Ectodermal cell (in vitro differentiated cells): ENCODE measurements around the gene APOLD1.
A peak's percentile ranks its signal among the peaks of the same experiment; 100 is the strongest.

Source experiments
- H3K27ac ChIP-seq: 2 replicates; pipeline ENCODE4 v1.7.0; 2013; ENCODE audit warnings: mild to moderate bottlenecking, low read depth, low read length; ENCODE audit not compliant: insufficient read depth, poor library complexity, severe bottlenecking
- H3K27me3 ChIP-seq: 2 replicates; pipeline ENCODE4 v1.7.0; 2013; ENCODE audit warnings: mild to moderate bottlenecking, low read length; ENCODE audit not compliant: insufficient read depth, control insufficient read depth, poor library complexity, severe bottlenecking
- H3K36me3 ChIP-seq: one replicate; pipeline ENCODE4 v1.7.0; 2013; ENCODE audit warnings: low read length; ENCODE audit not compliant: control insufficient read depth, insufficient read depth
- H3K4me1 ChIP-seq: one replicate; pipeline ENCODE4 v1.7.0; 2013; ENCODE audit warnings: low read length; ENCODE audit not compliant: control insufficient read depth, insufficient read depth
- H3K4me3 ChIP-seq: 2 replicates; pipeline ENCODE4 v1.7.0; 2013; ENCODE audit warnings: low read depth, low read length, control low read depth; ENCODE audit not compliant: insufficient read depth
- H3K9me3 ChIP-seq: 2 replicates; pipeline ENCODE4 v1.7.0; 2013; ENCODE audit warnings: mild to moderate bottlenecking, low read length, moderate library complexity; ENCODE audit not compliant: control insufficient read depth
- WGBS, 2 experiments: methylation state at CpG; one replicate each; pipeline ENCODE4 v1.1.7; 2013; ENCODE audit warnings: missing lambda C conversion rate in 2 of 2; 5-methylcytosine and 5-hydroxymethylcytosine counted together

The APOLD1 gene

DNA sequence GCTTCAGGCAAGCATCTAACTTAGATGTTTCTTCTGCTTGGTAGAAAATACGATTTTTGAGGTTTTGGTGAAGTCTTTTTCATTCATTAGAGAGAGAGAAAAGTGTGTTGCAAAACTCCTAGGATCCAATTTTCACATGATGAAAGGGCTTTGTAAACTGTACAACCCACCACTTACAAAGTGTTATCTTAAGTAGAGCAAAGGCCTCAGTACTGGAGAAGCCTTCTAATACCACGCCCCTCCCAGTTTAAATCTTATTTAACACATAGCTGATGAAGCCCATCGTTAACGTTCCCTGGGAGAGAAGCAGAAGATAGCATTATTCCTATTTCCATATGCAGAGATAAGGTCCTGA is 869 bp downstream of the APOLD1 start:
- 81 to 86% methylated on average over 4 of the region's 4 CpGs for WGBS, 2 experiments
- Histone ChIP-seq H3K9me3 (no peaks in the 10 kb centered on the region), H3K4me1 (peaks cover 6% of the 10 kb centered on the region), H3K36me3 (no peaks in the 10 kb centered on the region), H3K27ac (no peak overlapping the region), H3K4me3 (peak overlapping the region; percentile 33), H3K27me3 (peaks cover 32% of the 10 kb centered on the region)

DNA sequence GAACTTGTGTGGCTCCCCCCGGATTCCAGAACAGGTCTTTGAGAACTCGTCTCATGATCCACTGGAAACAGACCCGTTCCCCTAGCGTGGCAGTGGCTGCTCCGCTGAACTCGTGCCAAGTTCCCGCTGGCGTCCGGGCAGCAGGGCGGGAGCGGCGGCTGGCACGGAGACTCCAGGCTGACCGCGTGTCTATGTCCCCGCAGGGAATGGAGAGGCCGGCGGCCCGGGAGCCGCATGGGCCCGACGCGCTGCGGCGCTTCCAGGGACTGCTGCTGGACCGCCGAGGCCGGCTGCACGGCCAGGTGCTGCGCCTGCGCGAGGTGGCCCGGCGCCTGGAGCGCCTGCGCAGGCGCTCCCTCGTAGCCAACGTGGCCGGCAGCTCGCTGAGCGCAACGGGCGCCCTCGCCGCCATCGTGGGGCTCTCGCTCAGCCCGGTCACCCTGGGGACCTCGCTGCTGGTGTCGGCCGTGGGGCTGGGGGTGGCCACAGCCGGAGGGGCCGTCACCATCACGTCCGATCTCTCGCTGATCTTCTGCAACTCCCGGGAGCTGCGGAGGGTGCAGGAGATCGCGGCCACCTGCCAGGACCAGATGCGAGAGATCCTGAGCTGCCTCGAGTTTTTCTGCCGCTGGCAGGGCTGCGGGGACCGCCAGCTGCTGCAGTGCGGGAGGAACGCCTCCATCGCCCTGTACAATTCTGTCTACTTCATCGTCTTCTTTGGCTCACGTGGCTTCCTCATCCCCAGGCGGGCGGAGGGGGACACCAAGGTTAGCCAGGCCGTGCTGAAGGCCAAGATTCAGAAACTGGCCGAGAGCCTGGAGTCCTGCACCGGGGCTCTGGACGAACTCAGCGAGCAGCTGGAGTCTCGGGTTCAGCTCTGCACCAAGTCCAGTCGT is 1.5 kb downstream of the APOLD1 start:
- peaks cover 10% of the 10 kb centered on the region for H3K4me1 ChIP-seq
- no peak overlapping the region for H3K27ac ChIP-seq
- H3K4me3 ChIP-seq, result peak overlapping the region; percentile 33
- WGBS, 2 experiments, result 26 to 27% methylated on average over 80 of the region's 80 CpGs
- H3K9me3 ChIP-seq, result no peaks in the 10 kb centered on the region
- peaks cover 32% of the 10 kb centered on the region for H3K27me3 ChIP-seq
- H3K36me3 ChIP-seq, result no peaks in the 10 kb centered on the region

DNA sequence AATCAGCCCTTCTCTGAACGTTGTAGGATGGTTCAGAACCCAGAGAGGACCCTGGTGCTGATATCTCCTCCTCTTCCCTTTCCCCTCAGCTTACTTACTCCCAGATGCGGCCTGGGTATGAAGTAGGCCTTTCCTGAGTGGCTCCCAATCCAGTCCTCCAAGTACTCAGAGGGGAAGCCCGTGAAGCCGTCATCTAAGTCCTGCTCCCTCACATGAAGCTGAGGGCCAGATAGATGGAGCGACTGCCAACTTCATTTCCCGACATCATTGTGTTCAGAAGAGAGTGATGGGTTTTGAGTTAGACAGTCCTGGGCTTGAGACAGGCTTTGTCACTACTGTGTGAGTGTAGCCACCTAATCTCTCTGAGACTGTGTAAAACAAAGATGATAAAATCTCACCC is 2.7 kb downstream of the APOLD1 start:
- no peak overlapping the region for H3K27ac ChIP-seq
- WGBS, 2 experiments, result 94 to 99% methylated on average over 6 of the region's 6 CpGs
- H3K36me3 ChIP-seq, result no peaks in the 10 kb centered on the region
- H3K4me1 ChIP-seq, result peaks cover 15% of the 10 kb centered on the region
- H3K9me3 ChIP-seq, result no peaks in the 10 kb centered on the region
- H3K27me3 ChIP-seq, result peaks cover 32% of the 10 kb centered on the region
- no peak overlapping the region for H3K4me3 ChIP-seq

DNA sequence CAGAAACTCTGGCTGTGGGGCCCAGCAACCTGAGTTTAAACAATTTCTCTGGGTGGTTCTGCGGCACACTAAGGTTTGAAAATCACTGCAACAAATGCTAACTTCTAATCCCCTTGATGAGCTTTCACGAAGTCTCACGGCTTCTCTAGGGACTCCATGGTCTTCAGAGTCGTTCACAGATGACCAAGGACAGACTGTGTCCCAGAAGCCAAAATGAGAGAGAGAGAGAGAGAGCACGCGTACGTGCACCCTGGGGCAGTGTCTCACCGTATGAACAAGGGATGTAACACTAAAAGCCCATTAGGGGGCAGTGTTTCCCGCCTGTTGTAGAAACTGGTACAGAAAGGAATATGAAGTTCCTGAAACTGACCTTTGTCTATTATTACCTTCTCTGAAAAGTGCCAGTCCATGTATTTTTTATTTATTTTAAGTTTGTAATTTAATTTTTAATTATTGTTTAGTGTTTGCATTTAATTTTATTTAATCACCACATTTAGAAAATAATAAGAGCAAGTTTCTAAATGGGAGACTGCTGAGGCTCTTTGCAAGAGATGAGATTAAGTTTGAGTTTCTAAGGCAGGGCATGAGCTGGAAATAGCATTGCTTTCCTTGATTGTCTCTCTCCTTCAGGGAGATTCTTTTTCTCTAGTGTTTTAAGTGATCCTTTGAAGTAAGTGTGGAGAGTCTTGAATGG is 3.4 kb downstream of the APOLD1 start:
- Histone ChIP-seq H3K9me3 (no peaks in the 10 kb centered on the region), H3K27me3 (peaks cover 32% of the 10 kb centered on the region), H3K27ac (no peak overlapping the region), H3K36me3 (no peaks in the 10 kb centered on the region), H3K4me1 (peaks cover 15% of the 10 kb centered on the region), H3K4me3 (no peak overlapping the region)
- 25% methylated on average over 9 of the region's 9 CpGs for WGBS, 2 experiments

DNA sequence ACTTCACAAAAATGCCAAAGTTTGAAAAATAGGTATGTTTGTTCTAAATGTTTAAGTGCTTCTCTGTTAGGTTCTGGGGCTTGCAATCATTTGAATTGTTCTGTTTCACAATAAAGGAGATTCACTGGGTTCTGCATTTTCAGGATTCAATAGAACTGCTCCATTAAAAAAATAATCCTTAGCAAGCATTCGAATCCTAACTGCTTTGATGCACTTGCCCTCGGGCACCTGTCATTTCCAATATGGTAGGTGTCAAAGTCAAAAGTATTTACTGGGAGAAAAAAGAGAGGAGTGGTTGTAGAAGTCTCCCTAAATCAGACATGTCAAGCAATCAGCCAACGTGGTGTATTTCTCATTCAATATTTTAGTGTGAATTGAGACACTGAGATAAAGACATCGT is 5.5 kb downstream of the APOLD1 start:
- Histone ChIP-seq H3K27ac (no peak overlapping the region), H3K4me3 (no peak overlapping the region), H3K4me1 (peaks cover 9% of the 10 kb centered on the region), H3K27me3 (peaks cover 28% of the 10 kb centered on the region), H3K36me3 (no peaks in the 10 kb centered on the region), H3K9me3 (no peaks in the 10 kb centered on the region)
- WGBS, 2 experiments, result 88 to 93% methylated on average over 4 of the region's 4 CpGs

DNA sequence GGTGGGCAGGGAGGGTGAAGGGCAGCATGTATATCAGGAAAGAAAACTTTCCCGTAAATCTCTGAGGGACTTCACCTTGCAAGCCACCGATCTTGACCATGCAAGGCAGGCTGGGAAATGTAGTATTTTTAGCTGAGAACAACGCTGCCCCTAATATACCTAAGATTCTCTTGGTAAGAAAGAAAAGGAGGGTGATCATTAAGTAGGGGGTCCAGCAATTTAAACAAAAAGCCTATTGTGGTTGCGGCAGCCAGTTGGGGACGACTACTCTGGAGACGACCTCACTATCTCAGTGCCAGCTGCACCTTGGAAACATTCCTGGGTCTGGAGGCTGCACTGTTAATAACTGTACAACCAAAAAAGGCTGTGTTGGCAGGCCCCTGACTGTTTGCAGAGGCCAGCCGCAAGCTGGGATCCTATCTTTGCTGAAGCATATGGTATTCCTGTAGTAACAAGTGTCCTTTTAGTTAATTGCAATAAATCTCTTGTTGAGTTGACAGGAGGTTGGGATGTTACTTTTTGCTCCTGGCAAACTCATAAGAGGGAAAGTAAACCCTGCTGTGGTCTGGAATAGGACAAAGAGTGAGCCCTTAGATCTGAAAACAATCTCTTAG is 6.4 kb downstream of the APOLD1 start:
- Histone ChIP-seq H3K4me3 (no peak overlapping the region), H3K27me3 (peaks cover 19% of the 10 kb centered on the region), H3K36me3 (no peaks in the 10 kb centered on the region), H3K4me1 (peaks cover 9% of the 10 kb centered on the region), H3K27ac (no peak overlapping the region), H3K9me3 (no peaks in the 10 kb centered on the region)
- WGBS, 2 experiments, result 57 to 59% methylated on average over 7 of the region's 7 CpGs

DNA sequence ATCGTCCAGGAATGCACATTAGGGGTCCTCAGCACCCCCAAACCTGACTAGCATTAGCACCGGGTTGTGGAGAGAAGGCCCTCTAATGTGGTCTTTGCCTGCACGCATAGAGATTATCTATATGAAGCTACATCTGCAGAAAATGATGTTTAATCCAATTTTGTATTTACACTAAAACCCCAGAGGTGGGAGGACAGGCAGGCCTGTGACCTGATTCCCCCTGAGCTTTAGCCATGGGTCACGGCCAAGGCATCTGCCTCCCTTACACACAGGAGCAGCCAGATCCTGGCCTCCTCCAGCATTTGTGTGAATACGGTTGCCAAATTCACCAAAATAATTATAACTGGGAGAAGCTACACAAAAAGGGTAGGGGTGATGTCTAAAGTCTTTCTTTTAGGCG is 7.0 kb downstream of the APOLD1 start:
- no peak overlapping the region for H3K27ac ChIP-seq
- H3K4me3 ChIP-seq, result no peak overlapping the region

DNA sequence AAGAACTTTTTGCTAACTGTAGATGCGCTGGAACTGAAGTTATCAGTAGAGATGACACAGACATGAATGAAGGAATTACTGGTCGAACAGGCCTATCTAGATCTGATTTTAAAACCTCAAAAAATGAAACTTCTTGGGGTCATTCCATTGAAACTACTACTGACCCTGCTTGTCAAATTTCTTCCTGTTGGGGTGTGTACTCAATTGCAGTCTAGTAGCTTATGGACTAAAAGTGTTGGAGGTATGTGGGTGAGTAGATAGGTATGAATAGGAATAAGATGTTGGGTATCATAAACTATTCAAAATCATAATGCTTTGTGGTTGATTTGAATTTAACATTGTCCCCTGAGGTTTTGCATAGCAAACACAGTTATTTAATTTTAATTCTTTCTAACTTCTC is 9.2 kb downstream of the APOLD1 start:
- no peaks in the 10 kb centered on the region for H3K27me3 ChIP-seq
- WGBS, 2 experiments, result 96% methylated on average over 2 of the region's 2 CpGs
- H3K27ac ChIP-seq, result no peak overlapping the region
- H3K4me3 ChIP-seq, result no peak overlapping the region
- H3K9me3 ChIP-seq, result no peaks in the 10 kb centered on the region
- peaks cover 9% of the 10 kb centered on the region for H3K4me1 ChIP-seq
- no peaks in the 10 kb centered on the region for H3K36me3 ChIP-seq

More for the DNA sequence above, 7.0 kb downstream of the APOLD1 start:
- H3K27me3 ChIP-seq, result peaks cover 14% of the 10 kb centered on the region
- no peaks in the 10 kb centered on the region for H3K36me3 ChIP-seq
- WGBS, 2 experiments, result 86 to 90% methylated on average over 6 of the region's 6 CpGs
- no peaks in the 10 kb centered on the region for H3K9me3 ChIP-seq
- peaks cover 9% of the 10 kb centered on the region for H3K4me1 ChIP-seq

DNA sequence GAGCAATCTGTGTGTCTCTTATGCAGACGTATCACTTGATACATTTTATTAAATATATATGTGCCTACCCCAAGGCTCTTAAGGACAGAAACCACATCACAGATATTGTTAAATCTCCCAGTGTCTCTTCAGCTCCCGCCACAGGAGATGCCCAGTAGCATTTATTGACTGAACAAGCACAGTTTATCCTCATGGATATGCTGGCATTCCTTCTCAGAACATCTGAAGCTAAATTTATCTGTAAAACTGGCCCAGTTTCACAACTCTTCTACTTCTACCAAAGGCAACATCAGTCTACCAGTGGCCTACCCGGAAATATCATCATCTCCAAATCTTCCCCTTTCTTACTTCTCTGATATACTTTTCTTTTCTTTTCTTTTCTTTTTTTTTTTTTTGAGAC is 10.7 kb downstream of the APOLD1 start:
- no peaks in the 10 kb centered on the region for H3K27me3 ChIP-seq
- WGBS, 2 experiments, result 66 to 80% methylated on average over 2 to 3 of the region's 3 CpGs
- no peak overlapping the region for H3K4me3 ChIP-seq
- no peaks in the 10 kb centered on the region for H3K9me3 ChIP-seq
- H3K27ac ChIP-seq, result no peak overlapping the region
- H3K36me3 ChIP-seq, result no peaks in the 10 kb centered on the region
- H3K4me1 ChIP-seq, result peaks cover 9% of the 10 kb centered on the region
